Measurements from ENCODE around the gene CX3CR1.
"Not testable (repeated sequence)": the region's sequence is repeated elsewhere in the genome, so short reads cannot be mapped to it uniquely, and the experiment has no call there.

Gene CX3CR1, protein sequence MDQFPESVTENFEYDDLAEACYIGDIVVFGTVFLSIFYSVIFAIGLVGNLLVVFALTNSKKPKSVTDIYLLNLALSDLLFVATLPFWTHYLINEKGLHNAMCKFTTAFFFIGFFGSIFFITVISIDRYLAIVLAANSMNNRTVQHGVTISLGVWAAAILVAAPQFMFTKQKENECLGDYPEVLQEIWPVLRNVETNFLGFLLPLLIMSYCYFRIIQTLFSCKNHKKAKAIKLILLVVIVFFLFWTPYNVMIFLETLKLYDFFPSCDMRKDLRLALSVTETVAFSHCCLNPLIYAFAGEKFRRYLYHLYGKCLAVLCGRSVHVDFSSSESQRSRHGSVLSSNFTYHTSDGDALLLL

GRCh38 chr3:39279745-39280517 is at the start of gene CX3CR1:
Gene CX3CR1, minus strand, starts transcription at chr3:39280036. Its CDS starts 13,527 bp downstream, at chr3:39266509.
- DNase-seq (ENCODE audit: low spot score): no peak

- no peak for DNase-seq (ENCODE audit: low spot score)
These were observed 49.7 kb upstream of the CX3CR1 start, which contains the start of gene CCR8 for GRCh38 chr3:39329493-39329892. Gene CCR8, plus strand, starts transcription at chr3:39329709. Its CDS starts 2,623 bp downstream, at chr3:39332332.

DNA sequence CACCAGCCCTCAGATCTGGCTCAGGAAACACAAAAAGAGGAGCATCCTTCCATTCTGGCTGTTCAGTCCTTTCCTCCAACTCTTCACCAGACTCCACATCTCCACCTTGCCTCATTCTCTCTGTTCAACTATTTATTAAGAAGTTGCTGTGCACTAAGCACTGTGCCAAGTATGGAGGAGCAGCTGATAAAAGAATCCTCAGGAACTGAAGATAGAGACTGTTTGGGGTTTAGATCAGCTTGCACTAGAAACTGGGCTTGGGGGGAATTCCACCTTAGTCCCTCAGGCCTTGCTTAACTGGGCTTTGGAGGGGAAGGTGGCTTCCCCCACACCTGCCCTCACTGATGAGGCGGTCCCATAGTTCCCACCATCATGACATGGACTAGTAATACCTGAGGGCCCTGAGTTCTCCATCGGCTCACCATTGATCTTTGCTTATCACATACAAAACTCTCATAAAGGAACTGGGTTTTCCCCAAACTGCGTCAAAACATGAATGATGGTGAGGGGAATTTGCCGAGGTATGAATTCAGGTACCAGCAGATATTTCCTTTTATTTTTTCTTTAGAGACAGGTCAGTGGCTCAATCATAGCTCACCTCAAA is 48.0 kb upstream of the CX3CR1 start:
- DNase-seq (ENCODE audit: low spot score): no peak

DNA sequence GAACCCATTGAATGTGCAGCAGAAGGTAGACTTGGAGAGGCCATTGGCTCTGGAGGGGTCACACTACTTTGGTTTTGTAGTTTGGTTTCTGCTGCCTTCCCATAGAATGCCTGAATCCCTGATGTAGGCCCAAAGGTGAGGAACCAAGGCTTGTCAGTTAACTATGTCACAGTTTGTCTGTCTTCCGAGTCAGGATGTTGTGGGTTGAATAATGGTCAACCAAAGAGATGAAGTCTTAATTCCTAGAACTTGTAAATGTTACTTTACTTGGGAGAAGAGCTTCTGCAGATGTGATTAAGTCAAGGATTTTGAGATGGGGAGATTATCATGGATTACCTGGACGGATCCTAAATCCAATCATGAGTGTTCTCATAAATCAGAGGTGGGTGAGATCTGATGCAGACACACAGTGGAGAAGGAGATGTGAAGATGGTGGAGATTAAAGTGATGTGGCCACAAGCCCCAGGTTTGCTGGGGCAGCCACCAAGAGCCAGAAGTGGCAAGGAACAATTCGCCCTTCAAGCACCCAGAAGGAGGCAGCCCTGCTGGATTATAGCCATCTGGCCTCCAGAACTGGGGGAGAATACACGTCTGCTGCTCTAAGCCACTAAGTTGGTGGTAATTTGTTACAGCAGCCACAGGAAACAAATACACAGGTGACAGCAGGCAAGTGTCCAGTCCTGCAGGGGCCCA is 47.4 kb upstream of the CX3CR1 start:
- DNase-seq (ENCODE audit: low spot score): no peak

DNA sequence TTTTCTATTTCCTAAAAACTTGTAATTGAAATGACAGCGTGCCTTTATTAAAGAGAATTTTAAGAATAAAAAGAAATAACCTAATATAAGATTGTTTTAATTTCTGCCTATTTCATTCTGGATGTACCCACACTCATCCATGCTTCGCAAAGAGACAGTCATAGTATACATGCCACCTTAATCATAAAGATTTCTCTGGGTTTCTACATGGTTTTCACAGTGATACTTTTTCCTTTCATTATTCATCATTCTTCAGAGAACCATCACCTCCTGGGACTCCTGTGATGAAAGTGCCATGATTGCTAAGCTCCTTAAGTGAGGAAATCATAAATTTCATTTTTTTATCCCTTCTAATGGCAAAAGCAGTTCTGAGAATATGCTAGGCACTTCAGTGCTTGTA is 45.4 kb upstream of the CX3CR1 start:
- no peak for DNase-seq (ENCODE audit: low spot score)

DNA sequence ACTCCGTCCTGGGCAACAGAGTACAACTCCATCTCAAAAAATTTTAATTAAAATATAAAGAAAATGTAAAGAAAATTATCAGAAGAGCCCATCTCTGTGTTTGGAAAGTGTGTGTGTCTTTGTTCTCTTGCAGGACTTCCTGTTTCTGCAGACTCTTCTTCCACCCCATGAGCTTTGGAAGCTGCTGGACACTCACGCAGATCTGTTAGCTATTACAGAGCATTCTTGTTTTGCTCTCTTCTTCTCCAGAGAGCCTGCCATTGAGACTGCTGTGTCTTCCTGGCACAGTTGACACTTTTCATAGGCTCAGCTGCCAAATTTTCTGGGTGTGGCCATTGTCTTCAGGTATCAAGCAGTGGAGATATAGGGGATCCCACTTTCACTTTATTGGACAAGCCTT is 43.7 kb upstream of the CX3CR1 start:
- no peak for DNase-seq (ENCODE audit: low spot score)

DNA sequence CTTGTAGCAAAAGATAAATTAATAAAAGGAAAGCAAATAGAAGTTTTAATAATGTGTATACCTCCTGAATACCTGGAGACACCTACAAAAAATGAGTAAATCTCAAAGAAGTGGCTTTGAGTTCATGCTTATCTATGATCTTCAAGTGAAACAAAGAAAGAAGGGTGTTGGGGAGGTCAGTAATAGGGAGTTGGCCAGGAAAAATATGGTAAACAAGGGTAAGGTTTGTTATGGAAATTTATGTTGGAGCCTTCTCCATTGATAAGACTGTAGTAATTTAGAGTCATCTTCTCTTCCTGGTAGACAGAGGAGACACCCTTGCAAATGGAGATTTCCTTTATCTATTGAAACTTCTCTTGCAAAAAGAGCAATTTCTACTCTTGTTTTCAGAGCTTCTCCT is 43.1 kb upstream of the CX3CR1 start:
- no peak for DNase-seq (ENCODE audit: low spot score)

- DNase-seq (ENCODE audit: low spot score): not testable (repeated sequence)
These were observed 42.4 kb upstream of the CX3CR1 start for GRCh38 chr3:39322209-39322715.

DNA sequence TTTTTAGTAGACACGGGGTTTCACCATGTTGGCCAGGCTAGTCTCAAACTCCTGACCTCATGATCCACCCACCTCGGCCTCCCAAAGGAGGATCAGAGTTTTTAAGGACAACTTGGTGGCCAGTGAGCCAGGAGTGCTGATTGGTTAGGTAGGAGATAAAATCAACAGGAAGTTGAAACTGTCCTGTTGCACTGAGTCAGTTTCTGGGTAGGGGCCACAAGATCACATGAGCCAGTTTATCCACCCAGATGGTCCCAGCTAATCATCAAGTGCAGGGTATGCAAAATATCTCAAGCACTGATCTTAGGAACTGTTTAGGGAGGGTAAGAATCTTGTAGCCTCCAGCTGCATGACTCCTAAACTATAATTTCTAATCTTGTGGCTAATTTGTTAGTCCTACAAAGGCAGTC is 41.7 kb upstream of the CX3CR1 start:
- not testable (repeated sequence) for DNase-seq (ENCODE audit: low spot score)

DNA sequence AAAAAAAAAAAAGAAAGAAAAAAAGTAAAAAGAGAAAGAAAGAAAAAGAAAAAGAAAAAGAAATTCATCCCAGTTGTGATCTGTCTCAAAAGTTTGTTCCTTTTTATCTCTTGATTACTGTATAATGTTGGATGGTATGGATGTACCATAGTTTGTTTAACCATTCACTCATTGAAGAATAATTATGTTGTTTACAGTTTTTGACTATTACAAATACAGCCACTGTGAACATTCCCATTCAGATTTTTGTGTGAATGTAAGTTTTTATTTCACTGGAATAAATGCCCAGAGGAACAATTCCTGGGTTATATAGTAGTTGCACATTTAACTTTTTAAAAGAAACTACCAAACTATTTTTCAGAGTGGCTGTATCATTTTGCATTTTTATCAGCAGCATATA is 39.4 kb upstream of the CX3CR1 start:
- no peak for DNase-seq (ENCODE audit: low spot score)

- DNase-seq (ENCODE audit: low spot score): no peak
These were observed 38.5 kb upstream of the CX3CR1 start for GRCh38 chr3:39318301-39318700.

DNA sequence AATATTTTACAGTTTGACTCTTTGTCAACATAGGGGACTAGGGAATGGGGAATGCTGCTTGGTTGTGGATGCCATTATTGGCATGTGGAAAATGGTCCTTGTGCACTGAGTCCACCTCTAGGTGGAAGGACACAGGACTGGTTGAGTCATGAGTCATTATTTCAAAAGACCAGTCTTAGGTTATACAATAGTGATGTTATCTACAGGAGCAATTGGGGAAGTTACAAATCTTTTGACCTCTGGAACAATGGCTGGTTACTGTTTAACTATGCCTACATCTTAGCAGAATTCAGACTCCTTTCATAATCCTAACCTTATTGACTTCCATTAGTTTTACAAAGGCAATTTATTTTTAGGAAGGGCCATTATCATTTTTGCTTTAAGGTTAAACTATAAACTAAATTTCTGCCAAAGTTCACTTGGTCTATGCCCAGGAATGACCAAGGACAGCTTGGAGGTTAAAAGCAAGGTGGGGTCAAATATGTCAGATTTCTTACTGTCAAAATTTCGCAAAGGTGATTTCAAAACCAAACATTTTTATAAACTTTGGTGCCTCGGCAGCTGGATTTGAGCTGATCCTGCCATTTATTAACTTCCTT is 37.8 kb upstream of the CX3CR1 start:
- DNase-seq (ENCODE audit: low spot score): no peak

DNA sequence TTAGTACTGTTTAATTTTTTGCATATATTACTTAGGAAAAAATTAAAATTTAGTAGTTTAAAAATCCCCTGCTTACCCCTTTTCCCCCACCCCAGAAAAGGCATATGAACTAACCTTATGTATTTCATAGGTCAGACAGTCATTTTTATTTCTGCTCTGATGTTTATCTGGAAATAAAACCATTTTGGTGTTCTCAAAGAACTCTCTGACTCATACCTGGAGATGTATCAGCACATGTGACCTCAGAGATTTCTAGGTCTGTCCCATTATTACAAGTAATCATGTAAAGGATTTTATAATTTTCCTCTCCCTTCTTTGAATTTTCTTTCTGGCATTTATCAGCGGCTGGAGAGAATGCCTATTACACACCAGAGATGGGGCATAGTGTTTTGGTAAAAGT is 35.6 kb upstream of the CX3CR1 start:
- DNase-seq (ENCODE audit: low spot score): no peak

GRCh38 chr3:39313289-39313688 is 33.5 kb upstream of the CX3CR1 start:
- no peak for DNase-seq (ENCODE audit: low spot score)

DNA sequence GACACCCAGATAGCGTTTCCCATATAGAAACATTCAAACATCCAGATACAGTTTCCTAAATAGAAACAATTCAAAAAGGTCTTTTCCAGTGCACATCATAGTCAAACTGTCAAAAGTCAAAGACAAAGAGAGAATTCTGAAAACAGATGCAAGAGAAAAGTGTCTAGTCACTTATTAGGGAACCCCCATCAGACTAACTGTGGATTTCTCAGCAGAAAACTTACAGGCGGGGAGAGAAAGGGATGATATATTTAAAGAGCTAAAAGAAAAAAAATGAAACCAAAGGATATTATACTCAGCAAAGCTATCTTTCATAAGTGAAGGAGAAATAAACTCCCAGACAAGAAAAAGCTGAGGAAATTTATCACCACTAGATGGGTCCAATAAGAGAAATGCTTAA is 22.3 kb upstream of the CX3CR1 start:
- DNase-seq (ENCODE audit: low spot score): no peak

DNA sequence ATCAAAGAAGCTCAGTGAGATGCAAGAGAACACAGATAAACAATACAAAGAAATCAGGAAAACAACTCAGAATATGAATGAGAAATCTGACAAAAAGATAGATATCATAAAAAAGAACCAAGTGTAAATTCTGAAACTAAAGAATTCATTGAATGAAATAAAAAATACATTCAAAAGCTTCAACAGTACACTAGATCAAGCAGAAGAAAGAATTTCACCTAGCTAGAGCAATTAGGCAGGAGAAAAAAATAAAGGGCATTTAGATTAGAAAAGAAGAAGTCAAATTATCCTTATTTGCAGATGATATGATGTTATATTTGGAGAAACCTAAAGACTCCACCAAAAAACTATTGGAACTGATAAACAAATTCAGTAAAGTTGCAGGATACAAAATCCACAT is 19.4 kb upstream of the CX3CR1 start:
- no peak for DNase-seq (ENCODE audit: low spot score)

DNA sequence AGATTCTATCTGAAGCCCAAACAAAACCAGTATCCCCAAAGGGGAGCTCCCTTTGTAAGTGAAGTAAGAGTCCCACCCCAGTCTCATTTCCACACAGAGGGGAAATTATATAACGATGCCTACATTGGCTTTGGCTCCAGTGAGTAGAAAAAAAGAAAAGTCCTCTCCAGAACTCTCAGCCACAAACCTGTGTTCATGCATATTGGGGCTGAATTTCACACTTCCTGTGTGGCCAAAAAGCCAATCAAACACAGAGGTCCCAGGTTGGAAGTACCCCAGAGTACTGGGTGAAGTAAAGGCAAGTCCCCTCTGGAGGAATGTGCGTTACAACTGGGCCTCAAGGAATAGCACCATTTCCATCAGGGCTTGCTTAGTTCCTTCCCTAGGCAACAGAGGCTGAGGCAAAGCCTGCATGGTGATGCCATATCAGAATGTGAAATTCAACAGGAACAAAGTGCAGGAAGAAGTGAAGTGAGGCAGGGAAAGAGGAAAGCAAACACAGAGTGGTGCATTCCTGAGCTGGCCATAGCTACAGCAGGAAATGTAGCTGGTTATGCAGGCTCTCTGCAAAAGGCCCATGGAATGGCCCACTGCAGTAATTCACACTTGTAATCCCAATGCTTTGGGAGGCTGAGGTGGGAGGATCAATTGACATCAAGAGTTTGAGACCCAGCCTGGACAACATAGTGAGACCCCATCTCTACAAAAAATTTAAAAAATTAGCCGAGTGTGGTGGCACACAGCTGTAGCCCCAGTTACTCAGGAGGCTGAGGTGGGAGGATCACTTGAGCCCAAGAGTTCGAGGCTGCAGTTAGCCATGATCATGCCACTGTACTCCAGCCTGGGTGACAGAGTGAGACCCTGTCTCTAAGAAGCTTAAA is 16.6 kb upstream of the CX3CR1 start:
- DNase-seq (ENCODE audit: low spot score): no peak

GRCh38 chr3:39295184-39295775 is 15.4 kb upstream of the CX3CR1 start:
- no peak for DNase-seq (ENCODE audit: low spot score)

- DNase-seq (ENCODE audit: low spot score): no peak
These were observed 14.8 kb upstream of the CX3CR1 start for GRCh38 chr3:39294446-39295183.

- DNase-seq (ENCODE audit: low spot score): no peak
These were observed 13.1 kb upstream of the CX3CR1 start for GRCh38 chr3:39292961-39293360.
